GM23338 (cell line): ENCODE measurements around the gene ERICH3. TPM values are rescaled to one million over a fixed set of nuclear protein-coding genes. Genes with fewer than 3 reads are reported as not detected.

ENCODE experiments used
- ATAC-seq: fragments of 200-7000 bp; cut with Tn5 transposase; 3 replicates; pipeline ENCODE4 v1.9.1; 2020
- DNase-seq: peaks from one replicate; pipeline ENCODE4 v3.0.0-alpha.2; 2015; ENCODE audit warnings: low spot score
- H2AFZ ChIP-seq: fragments of 200-600 bp; sonication (generic); 2 replicates; pipeline ENCODE4 v1.8.0; 2016; ENCODE audit warnings: antibody characterized with exemption, mild to moderate bottlenecking, moderate library complexity
- H3F3A ChIP-seq: fragments of 200-600 bp; sonication (generic); replicated peaks from 2 replicates; pipeline ENCODE4 v1.8.0; 2017; ENCODE audit warnings: antibody characterized with exemption, mixed run types, low read depth
- H3K27ac ChIP-seq: fragments of 200-600 bp; sonication (generic); 2 replicates; pipeline ENCODE4 v1.6.1; 2016; ENCODE audit warnings: low read depth
- H3K27me3 ChIP-seq: fragments of 200-600 bp; sonication (generic); 2 replicates; pipeline ENCODE4 v1.8.0; 2016; ENCODE audit warnings: mild to moderate bottlenecking, mixed run types, moderate library complexity; ENCODE audit not compliant: insufficient read depth
- H3K36me3 ChIP-seq: fragments of 200-600 bp; sonication (generic); 2 replicates; pipeline ENCODE4 v1.8.0; 2016; ENCODE audit warnings: mild to moderate bottlenecking; ENCODE audit not compliant: insufficient read depth
- H3K4me1 ChIP-seq: fragments of 200-600 bp; sonication (generic); 2 replicates; pipeline ENCODE4 v1.8.0; 2016; ENCODE audit warnings: mild to moderate bottlenecking, moderate library complexity; ENCODE audit not compliant: insufficient read depth
- H3K4me2 ChIP-seq: fragments of 200-600 bp; sonication (generic); 2 replicates; pipeline ENCODE4 v1.7.1; 2017; ENCODE audit warnings: mixed run types
- H3K4me3 ChIP-seq: fragments of 200-600 bp; sonication (generic); 2 replicates; pipeline ENCODE4 v1.6.1; 2016; ENCODE audit warnings: mixed run types
- H3K79me2 ChIP-seq: fragments of 200-600 bp; sonication (generic); replicated peaks from 2 replicates; pipeline ENCODE4 v1.8.0; 2017; ENCODE audit warnings: mild to moderate bottlenecking; ENCODE audit not compliant: insufficient read depth
- H3K9me2 ChIP-seq: fragments of 200-600 bp; sonication (generic); 2 replicates; pipeline ENCODE4 v1.8.0; 2017; ENCODE audit not compliant: insufficient read depth
- H4K20me1 ChIP-seq: fragments of 200-600 bp; sonication (generic); replicated peaks from 2 replicates; pipeline ENCODE4 v1.8.0; 2017; ENCODE audit warnings: mild to moderate bottlenecking; ENCODE audit not compliant: insufficient read depth
- H3K27ac Mint-ChIP-seq: 2 replicates; pipeline ENCODE4 v1.8.0; 2020; ENCODE audit warnings: inconsistent platforms, mild to moderate bottlenecking, moderate library complexity, mixed read lengths
- H3K27me3 Mint-ChIP-seq: 3 replicates; pipeline ENCODE4 v1.8.0; 2022; ENCODE audit warnings: low read depth, mild to moderate bottlenecking, moderate library complexity, mixed read lengths, inconsistent platforms; ENCODE audit not compliant: insufficient read depth, poor library complexity
- H3K36me3 Mint-ChIP-seq: 3 replicates; pipeline ENCODE4 v1.8.0; 2021; ENCODE audit warnings: low read depth, mild to moderate bottlenecking, inconsistent platforms, moderate library complexity, mixed read lengths
- H3K4me1 Mint-ChIP-seq: 3 replicates; pipeline ENCODE4 v1.8.0; 2020; ENCODE audit warnings: mild to moderate bottlenecking, inconsistent platforms, mixed read lengths
- H3K4me3 Mint-ChIP-seq: 3 replicates; pipeline ENCODE4 v1.8.0; 2021; ENCODE audit warnings: moderate library complexity, mild to moderate bottlenecking, inconsistent platforms, mixed read lengths
- H3K9me3 Mint-ChIP-seq: 3 replicates; pipeline ENCODE4 v1.8.0; 2020; ENCODE audit warnings: moderate library complexity, mild to moderate bottlenecking, inconsistent platforms, mixed read lengths
- CREB1 ChIP-seq: fragments of 250-450 bp; sonication (Bioruptor Pico); IDR thresholded peaks from 2 replicates; pipeline ENCODE4 v1.5.0; 2020; ENCODE audit warnings: low read depth, mild to moderate bottlenecking, moderate library complexity
- EZH2 ChIP-seq: fragments of 200-600 bp; sonication (generic); IDR thresholded peaks from one replicate; pipeline ENCODE4 v1.8.0; 2017; ENCODE audit warnings: antibody characterized with exemption, mild to moderate bottlenecking, low read depth; ENCODE audit not compliant: unreplicated experiment
- JUNB ChIP-seq: IDR thresholded peaks from one replicate; pipeline ENCODE4 v1.6.1; 2016; ENCODE audit warnings: antibody characterized with exemption; ENCODE audit not compliant: unreplicated experiment
- NANOG ChIP-seq: IDR thresholded peaks from 2 replicates; pipeline ENCODE4 v1.6.1; 2016; ENCODE audit warnings: antibody characterized with exemption, borderline replicate concordance
- POLR2AphosphoS5 ChIP-seq: IDR thresholded peaks from 2 replicates; pipeline ENCODE4 v1.6.1; 2016; ENCODE audit warnings: antibody characterized with exemption, low read depth
- STAT1 ChIP-seq: IDR thresholded peaks from one replicate; pipeline ENCODE4 v1.6.1; 2016; ENCODE audit warnings: antibody characterized with exemption; ENCODE audit not compliant: unreplicated experiment
- polyA plus RNA-seq: library from polyadenylated mRNA; unstranded; fragments of >200 nt; fragmentation: Nextera tagmentation; extraction: Ambion mirVana; gene quantifications from 2 replicates; pipeline ENCODE4 v1.2.1, GENCODE V29; 2016
- total RNA-seq: library from RNA; depleted of rRNA; stranded (reverse); fragments of >200 nt; shearing (Covaris generic); gene quantifications from 2 replicates; pipeline ENCODE4 v1.2.3, GENCODE V29; 2014
- TF ChIP-seq, protein P1 (sequence below): IDR thresholded peaks from one replicate; pipeline ENCODE4 v1.6.1; 2018; ENCODE audit warnings: antibody characterized with exemption; ENCODE audit not compliant: unreplicated experiment
- TF ChIP-seq, protein P2 (sequence below): IDR thresholded peaks from 2 replicates; pipeline ENCODE4 v1.6.1; 2016; ENCODE audit warnings: antibody characterized with exemption
- TF ChIP-seq, protein P3 (sequence below): fragments of 250-450 bp; sonication (Bioruptor Pico); IDR thresholded peaks from 2 replicates; pipeline ENCODE4 v1.5.0; 2020; ENCODE audit warnings: mild to moderate bottlenecking, moderate library complexity

Gene ERICH3
- total and polyA plus RNA-seq, 2 experiments from 2014 or later = not detected

DNA sequence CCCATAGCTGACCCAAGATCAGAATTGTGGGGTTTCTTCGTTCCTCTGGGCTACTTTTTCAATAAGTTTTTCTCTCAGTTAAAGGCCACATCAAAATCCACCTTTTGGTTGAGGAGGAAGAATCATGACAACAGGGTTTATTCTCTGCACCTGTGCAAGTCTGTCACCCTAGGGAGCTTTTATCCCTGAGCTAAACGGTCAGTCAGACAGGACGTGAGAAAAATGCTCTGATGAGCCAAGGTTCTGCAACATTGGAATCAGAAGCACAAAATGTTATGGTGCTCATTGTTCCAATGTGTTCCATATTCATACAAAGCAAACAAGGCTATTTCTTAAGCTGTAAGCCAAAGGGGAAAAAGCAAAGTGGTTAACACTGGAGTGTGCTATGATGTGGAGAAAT lies 7.4 kb upstream of the ERICH3 start:
- no peaks in the 10 kb centered on the region for H3F3A ChIP-seq
- no peak overlapping the region for H3K4me2 ChIP-seq
- DNase-seq = no peak
- H3K4me1 Mint-ChIP-seq = no peaks in the 10 kb centered on the region; the same call in 2 of the 3 replicates
- H3K4me3 ChIP-seq = no peak overlapping the region
- H3K27me3 Mint-ChIP-seq = no peaks in the 10 kb centered on the region
- no peak overlapping the region for H3K4me3 Mint-ChIP-seq
- no peaks in the 10 kb centered on the region for H3K9me2 ChIP-seq
- H3K4me1 ChIP-seq = no peaks in the 10 kb centered on the region
- ATAC-seq = no peak
- no peaks in the 10 kb centered on the region for H3K36me3 ChIP-seq
- no peak overlapping the region for H2AFZ ChIP-seq
- no peaks in the 10 kb centered on the region for H3K36me3 Mint-ChIP-seq
- TF ChIP-seq JUNB (no peak), EZH2 (no peak), POLR2AphosphoS5 (no peak), STAT1 (no peak), NANOG (no peak)
- TF ChIP-seq, protein P1, sequence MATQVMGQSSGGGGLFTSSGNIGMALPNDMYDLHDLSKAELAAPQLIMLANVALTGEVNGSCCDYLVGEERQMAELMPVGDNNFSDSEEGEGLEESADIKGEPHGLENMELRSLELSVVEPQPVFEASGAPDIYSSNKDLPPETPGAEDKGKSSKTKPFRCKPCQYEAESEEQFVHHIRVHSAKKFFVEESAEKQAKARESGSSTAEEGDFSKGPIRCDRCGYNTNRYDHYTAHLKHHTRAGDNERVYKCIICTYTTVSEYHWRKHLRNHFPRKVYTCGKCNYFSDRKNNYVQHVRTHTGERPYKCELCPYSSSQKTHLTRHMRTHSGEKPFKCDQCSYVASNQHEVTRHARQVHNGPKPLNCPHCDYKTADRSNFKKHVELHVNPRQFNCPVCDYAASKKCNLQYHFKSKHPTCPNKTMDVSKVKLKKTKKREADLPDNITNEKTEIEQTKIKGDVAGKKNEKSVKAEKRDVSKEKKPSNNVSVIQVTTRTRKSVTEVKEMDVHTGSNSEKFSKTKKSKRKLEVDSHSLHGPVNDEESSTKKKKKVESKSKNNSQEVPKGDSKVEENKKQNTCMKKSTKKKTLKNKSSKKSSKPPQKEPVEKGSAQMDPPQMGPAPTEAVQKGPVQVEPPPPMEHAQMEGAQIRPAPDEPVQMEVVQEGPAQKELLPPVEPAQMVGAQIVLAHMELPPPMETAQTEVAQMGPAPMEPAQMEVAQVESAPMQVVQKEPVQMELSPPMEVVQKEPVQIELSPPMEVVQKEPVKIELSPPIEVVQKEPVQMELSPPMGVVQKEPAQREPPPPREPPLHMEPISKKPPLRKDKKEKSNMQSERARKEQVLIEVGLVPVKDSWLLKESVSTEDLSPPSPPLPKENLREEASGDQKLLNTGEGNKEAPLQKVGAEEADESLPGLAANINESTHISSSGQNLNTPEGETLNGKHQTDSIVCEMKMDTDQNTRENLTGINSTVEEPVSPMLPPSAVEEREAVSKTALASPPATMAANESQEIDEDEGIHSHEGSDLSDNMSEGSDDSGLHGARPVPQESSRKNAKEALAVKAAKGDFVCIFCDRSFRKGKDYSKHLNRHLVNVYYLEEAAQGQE = no peak
- no peaks in the 10 kb centered on the region for H4K20me1 ChIP-seq
- H3K9me3 Mint-ChIP-seq = no peaks in the 10 kb centered on the region
- H3K27ac Mint-ChIP-seq = no peak overlapping the region
- H3K79me2 ChIP-seq = no peaks in the 10 kb centered on the region
- no peaks in the 10 kb centered on the region; the same call in 1 of the 2 replicates for H3K27me3 ChIP-seq
- H3K27ac ChIP-seq = no peak overlapping the region

DNA sequence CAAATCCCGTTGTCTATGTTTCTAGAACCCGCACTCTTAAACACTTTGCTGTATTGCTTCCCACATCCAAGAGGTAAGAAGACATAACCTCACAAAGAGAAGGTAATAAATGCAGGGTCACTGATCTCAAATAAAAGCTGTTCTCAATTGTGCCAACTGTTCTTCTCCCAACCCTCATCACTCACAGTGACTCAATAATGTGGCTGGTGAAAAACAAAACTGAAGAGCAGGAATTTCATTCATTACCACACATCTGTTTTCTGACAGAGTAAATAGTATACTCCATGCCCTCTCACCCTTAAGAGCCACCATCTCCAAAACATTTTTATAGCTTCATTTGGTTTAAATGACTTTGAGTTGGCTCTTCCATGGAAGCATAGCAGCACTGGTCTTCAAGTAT lies 6.2 kb upstream of the ERICH3 start:
- Mint-ChIP-seq H3K36me3 (no peaks in the 10 kb centered on the region), H3K9me3 (no peaks in the 10 kb centered on the region), H3K27ac (no peak overlapping the region), H3K27me3 (peaks cover 3% of the 10 kb centered on the region), H3K4me3 (no peak overlapping the region), H3K4me1 (peaks cover under 1% of the 10 kb centered on the region; the same call in 2 of the 3 replicates)
- H3K4me3 ChIP-seq = no peak overlapping the region
- no peak overlapping the region for H3K4me2 ChIP-seq
- no peaks in the 10 kb centered on the region for H3F3A ChIP-seq
- no peaks in the 10 kb centered on the region for H3K9me2 ChIP-seq
- DNase-seq (no peak), ATAC-seq (no peak)
- H4K20me1 ChIP-seq = no peaks in the 10 kb centered on the region
- peaks cover 2% of the 10 kb centered on the region; the same call in 1 of the 2 replicates for H3K4me1 ChIP-seq
- no peaks in the 10 kb centered on the region for H3K36me3 ChIP-seq
- no peaks in the 10 kb centered on the region for H3K79me2 ChIP-seq
- no peak overlapping the region for H2AFZ ChIP-seq
- H3K27ac ChIP-seq = no peak overlapping the region
- H3K27me3 ChIP-seq = peaks cover 12% of the 10 kb centered on the region; the same call in 1 of the 2 replicates
- TF ChIP-seq JUNB (no peak), CREB1 (CRISPR knock-in tag) (no peak), NANOG (no peak)
- TF ChIP-seq, protein P2, sequence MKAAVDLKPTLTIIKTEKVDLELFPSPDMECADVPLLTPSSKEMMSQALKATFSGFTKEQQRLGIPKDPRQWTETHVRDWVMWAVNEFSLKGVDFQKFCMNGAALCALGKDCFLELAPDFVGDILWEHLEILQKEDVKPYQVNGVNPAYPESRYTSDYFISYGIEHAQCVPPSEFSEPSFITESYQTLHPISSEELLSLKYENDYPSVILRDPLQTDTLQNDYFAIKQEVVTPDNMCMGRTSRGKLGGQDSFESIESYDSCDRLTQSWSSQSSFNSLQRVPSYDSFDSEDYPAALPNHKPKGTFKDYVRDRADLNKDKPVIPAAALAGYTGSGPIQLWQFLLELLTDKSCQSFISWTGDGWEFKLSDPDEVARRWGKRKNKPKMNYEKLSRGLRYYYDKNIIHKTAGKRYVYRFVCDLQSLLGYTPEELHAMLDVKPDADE = no peak
- TF ChIP-seq, protein P3, sequence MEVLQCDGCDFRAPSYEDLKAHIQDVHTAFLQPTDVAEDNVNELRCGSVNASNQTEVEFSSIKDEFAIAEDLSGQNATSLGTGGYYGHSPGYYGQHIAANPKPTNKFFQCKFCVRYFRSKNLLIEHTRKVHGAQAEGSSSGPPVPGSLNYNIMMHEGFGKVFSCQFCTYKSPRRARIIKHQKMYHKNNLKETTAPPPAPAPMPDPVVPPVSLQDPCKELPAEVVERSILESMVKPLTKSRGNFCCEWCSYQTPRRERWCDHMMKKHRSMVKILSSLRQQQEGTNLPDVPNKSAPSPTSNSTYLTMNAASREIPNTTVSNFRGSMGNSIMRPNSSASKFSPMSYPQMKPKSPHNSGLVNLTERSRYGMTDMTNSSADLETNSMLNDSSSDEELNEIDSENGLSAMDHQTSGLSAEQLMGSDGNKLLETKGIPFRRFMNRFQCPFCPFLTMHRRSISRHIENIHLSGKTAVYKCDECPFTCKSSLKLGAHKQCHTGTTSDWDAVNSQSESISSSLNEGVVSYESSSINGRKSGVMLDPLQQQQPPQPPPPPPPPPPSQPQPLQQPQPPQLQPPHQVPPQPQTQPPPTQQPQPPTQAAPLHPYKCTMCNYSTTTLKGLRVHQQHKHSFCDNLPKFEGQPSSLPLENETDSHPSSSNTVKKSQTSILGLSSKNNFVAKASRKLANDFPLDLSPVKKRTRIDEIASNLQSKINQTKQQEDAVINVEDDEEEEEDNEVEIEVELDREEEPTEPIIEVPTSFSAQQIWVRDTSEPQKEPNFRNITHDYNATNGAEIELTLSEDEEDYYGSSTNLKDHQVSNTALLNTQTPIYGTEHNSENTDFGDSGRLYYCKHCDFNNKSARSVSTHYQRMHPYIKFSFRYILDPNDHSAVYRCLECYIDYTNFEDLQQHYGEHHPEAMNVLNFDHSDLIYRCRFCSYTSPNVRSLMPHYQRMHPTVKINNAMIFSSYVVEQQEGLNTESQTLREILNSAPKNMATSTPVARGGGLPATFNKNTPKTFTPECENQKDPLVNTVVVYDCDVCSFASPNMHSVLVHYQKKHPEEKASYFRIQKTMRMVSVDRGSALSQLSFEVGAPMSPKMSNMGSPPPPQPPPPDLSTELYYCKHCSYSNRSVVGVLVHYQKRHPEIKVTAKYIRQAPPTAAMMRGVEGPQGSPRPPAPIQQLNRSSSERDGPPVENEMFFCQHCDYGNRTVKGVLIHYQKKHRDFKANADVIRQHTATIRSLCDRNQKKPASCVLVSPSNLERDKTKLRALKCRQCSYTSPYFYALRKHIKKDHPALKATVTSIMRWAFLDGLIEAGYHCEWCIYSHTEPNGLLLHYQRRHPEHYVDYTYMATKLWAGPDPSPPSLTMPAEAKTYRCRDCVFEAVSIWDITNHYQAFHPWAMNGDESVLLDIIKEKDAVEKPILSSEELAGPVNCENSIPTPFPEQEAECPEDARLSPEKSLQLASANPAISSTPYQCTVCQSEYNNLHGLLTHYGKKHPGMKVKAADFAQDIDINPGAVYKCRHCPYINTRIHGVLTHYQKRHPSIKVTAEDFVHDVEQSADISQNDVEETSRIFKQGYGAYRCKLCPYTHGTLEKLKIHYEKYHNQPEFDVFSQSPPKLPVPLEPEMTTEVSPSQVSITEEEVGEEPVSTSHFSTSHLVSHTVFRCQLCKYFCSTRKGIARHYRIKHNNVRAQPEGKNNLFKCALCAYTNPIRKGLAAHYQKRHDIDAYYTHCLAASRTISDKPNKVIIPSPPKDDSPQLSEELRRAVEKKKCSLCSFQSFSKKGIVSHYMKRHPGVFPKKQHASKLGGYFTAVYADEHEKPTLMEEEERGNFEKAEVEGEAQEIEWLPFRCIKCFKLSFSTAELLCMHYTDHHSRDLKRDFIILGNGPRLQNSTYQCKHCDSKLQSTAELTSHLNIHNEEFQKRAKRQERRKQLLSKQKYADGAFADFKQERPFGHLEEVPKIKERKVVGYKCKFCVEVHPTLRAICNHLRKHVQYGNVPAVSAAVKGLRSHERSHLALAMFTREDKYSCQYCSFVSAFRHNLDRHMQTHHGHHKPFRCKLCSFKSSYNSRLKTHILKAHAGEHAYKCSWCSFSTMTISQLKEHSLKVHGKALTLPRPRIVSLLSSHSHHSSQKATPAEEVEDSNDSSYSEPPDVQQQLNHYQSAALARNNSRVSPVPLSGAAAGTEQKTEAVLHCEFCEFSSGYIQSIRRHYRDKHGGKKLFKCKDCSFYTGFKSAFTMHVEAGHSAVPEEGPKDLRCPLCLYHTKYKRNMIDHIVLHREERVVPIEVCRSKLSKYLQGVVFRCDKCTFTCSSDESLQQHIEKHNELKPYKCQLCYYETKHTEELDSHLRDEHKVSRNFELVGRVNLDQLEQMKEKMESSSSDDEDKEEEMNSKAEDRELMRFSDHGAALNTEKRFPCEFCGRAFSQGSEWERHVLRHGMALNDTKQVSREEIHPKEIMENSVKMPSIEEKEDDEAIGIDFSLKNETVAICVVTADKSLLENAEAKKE = no peak
